K562 (cell line): ENCODE measurements around the gene UNC93B1. TPM values are rescaled to one million over a fixed set of nuclear protein-coding genes. Genes with fewer than 3 reads are reported as not detected.
A peak's percentile ranks its signal among the peaks of the same experiment; 100 is the strongest.

ENCODE experiments used
- ARID3A ChIP-seq: IDR thresholded peaks from 2 replicates; pipeline ENCODE4 v1.6.1; 2012; ENCODE audit warnings: low read depth, low read length, improper control_type of control experiment, borderline replicate concordance
- ATF3 ChIP-seq, 2 experiments: fragments of 450-650 bp in 1 of 2; sonication (generic) in 1 of 2; formaldehyde crosslinking in 1 of 2; IDR thresholded peaks in 1 of 2; conservative IDR thresholded peaks in 1 of 2; 2 replicates each; pipeline versions ENCODE4 v1.6.1 to v1.8.1; 2016 to 2023; ENCODE audit warnings: mild to moderate bottlenecking in 2 of 2, moderate library complexity in 2 of 2, inconsistent platforms in 1 of 2, missing genetic modification reagents in 1 of 2
- FOXA3 ChIP-seq, 2 experiments: fragments of 450-650 bp in 1 of 2; sonication (generic) in 1 of 2; formaldehyde crosslinking; IDR thresholded peaks in 1 of 2; conservative IDR thresholded peaks in 1 of 2; 2 replicates each; pipeline versions ENCODE4 v1.4.0 to v1.8.0; 2020 to 2022; ENCODE audit warnings: mild to moderate bottlenecking in 2 of 2, missing genetic modification reagents in 1 of 2
- MBD2 ChIP-seq: sonication (generic); IDR thresholded peaks from 2 replicates; pipeline ENCODE4 v1.6.1; 2016; ENCODE audit warnings: low read depth, borderline replicate concordance
- MGA ChIP-seq: fragments of 450-650 bp; IDR thresholded peaks from 2 replicates; pipeline ENCODE4 v1.6.1; 2016; ENCODE audit warnings: mild to moderate bottlenecking, moderate library complexity
- SREBF1 ChIP-seq: fragments of 150-350 bp; IDR thresholded peaks from 2 replicates; pipeline ENCODE4 v1.6.1; 2014; ENCODE audit warnings: antibody characterized with exemption, low read depth, low read length, borderline replicate concordance
- ZNF778 ChIP-seq: fragments of 450-650 bp; formaldehyde crosslinking; IDR thresholded peaks from 2 replicates; pipeline ENCODE4 v1.4.0; 2020; ENCODE audit warnings: mild to moderate bottlenecking, moderate library complexity
- polyA plus RNA-seq, 8 experiments: library from polyadenylated mRNA; depleted of rRNA in 4 of 8; stranded (reverse) in 5 of 8; unstranded in 3 of 8; fragments of >200 nt; fragmentation: Nextera tagmentation in 2 of 8; fragmentation: Illumina TruSeq in 1 of 8; extraction: Ambion mirVana in 2 of 8; extraction: Trizol in 1 of 8; gene quantifications; 2 replicates each; pipeline versions ENCODE4 v1.2.1 to v1.2.3, GENCODE V29; 2011 to 2014; ENCODE audit warnings: inconsistent platforms in 1 of 8, missing spikeins in 1 of 8
- total RNA-seq, 7 experiments: library from RNA; depleted of rRNA in 6 of 7; stranded (reverse); fragments of >200 nt in 6 of 7; fragmentation: Illumina TruSeq in 2 of 7; extraction: Trizol in 2 of 7; gene quantifications; 2 replicates each; pipeline versions ENCODE4 v1.2.1 to v1.2.3, GENCODE V29; 2011 to 2021; ENCODE audit warnings: low replicate concordance in 1 of 7

Gene UNC93B1
- total and polyA plus RNA-seq, 9 of the 15 experiments (the other 6 are each of a cell fraction or from before 2014, with no cell fraction given) = 0.10 to 13.6 (median 6.5) TPM

GRCh38 chr11:67996622-67997474 lies 7.0 kb downstream of the UNC93B1 start (continued):
- TF ChIP-seq ATF3 (IDR thresholded peaks at IDR 0.05) (no peak), ATF3 (CRISPR knock-in tag; conservative IDR thresholded peaks at IDR 0.05) (0 out of 2 replicates have a peak, but pooled peaks have one; percentile 69), ARID3A (no peak), FOXA3 (CRISPR knock-in tag; conservative IDR thresholded peaks at IDR 0.05 in 1 of 2, IDR thresholded peaks at IDR 0.05 in 1 of 2) (0 out of 4 replicates have a peak, but pooled peaks of 1 of the 2 experiments have one; percentile 10), ZNF778 (no peak), MBD2 (0 out of 2 replicates have a peak, but pooled peaks have one; percentile 39), MGA (peak; percentile 97), SREBF1 (no peak)
